OCI-LY3 (cell line): ENCODE measurements around the gene LTN1.

Source experiments
- H2AFZ ChIP-seq: fragments of 200-600, 300-600 bp; shearing (Covaris generic); 2 replicates; pipeline ENCODE4 v1.6.0; 2014; ENCODE audit warnings: antibody characterized with exemption, low read depth, low read length
- H3K27ac ChIP-seq: fragments of 200-600, 300-600 bp; sonication (generic); 2 replicates; pipeline ENCODE4 v1.5.1; 2014; ENCODE audit warnings: mild to moderate bottlenecking, low read length, moderate library complexity, mixed read lengths
- H3K27me3 ChIP-seq: fragments of 200-600, 300-600 bp; sonication (generic); 2 replicates; pipeline ENCODE4 v1.6.1; 2014; ENCODE audit warnings: low read depth, low read length, mixed read lengths
- H3K36me3 ChIP-seq: fragments of 200-600, 300-600 bp; sonication (generic); replicated peaks from 2 replicates; pipeline ENCODE3; 2014; ENCODE audit warnings: low read depth, low read length, mixed read lengths
- H3K4me1 ChIP-seq: fragments of 300-600, 200-600 bp; sonication (generic); 2 replicates; pipeline ENCODE4 v1.6.1; 2014; ENCODE audit warnings: low read length, mixed read lengths
- H3K4me2 ChIP-seq: fragments of 200-600, 300-600 bp; sonication (generic); 2 replicates; pipeline ENCODE4 v1.6.1; 2014; ENCODE audit warnings: low read length, mixed read lengths
- H3K4me3 ChIP-seq: fragments of 300-600, 200-600 bp; sonication (generic); 2 replicates; pipeline ENCODE4 v1.5.1; 2014; ENCODE audit warnings: antibody characterized with exemption, mild to moderate bottlenecking, low read length, moderate library complexity
- H3K79me2 ChIP-seq: fragments of 300-600, 200-600 bp; shearing (Covaris generic); 2 replicates; pipeline ENCODE4 v1.6.1; 2014; ENCODE audit warnings: mild to moderate bottlenecking, low read length, mixed read lengths
- H3K9ac ChIP-seq: fragments of 300-600, 200-600 bp; shearing (Covaris generic); 2 replicates; pipeline ENCODE4 v1.6.0; 2014; ENCODE audit warnings: mild to moderate bottlenecking, low read length, moderate library complexity
- H3K9me3 ChIP-seq: fragments of 200-600, 300-600 bp; shearing (Covaris generic); 2 replicates; pipeline ENCODE4 v1.6.1; 2014; ENCODE audit warnings: low read length, mixed read lengths; ENCODE audit not compliant: insufficient read depth
- H4K20me1 ChIP-seq: fragments of 200-600, 300-600 bp; sonication (generic); 2 replicates; pipeline ENCODE4 v1.6.1; 2016; ENCODE audit warnings: low read length, mixed read lengths; ENCODE audit not compliant: insufficient read depth
- CTCF ChIP-seq: fragments of 200-600, 300-600 bp; sonication (generic); IDR thresholded peaks from 2 replicates; pipeline ENCODE4 v1.5.1; 2014; ENCODE audit warnings: antibody characterized with exemption, low read length, low read depth
- EZH2phosphoT487 ChIP-seq: fragments of 200-600 bp; shearing (Covaris generic); IDR thresholded peaks from 2 replicates; pipeline ENCODE4 v1.6.1; 2018; ENCODE audit warnings: antibody characterized with exemption, mixed run types, low read depth

LTN1 gene

GRCh38 chr21:28899744-28900143 lies 92.9 kb downstream of the LTN1 start:
- Histone ChIP-seq H3K27ac (no peak overlapping the region), H3K4me3 (no peak overlapping the region), H3K4me2 (no peak overlapping the region), H2AFZ (no peak overlapping the region), H3K4me1 (no peaks in the 10 kb centered on the region), H3K36me3 (no peaks in the 10 kb centered on the region), H3K27me3 (no peaks in the 10 kb centered on the region), H4K20me1 (no peaks in the 10 kb centered on the region), H3K9ac (no peak overlapping the region), H3K79me2 (no peaks in the 10 kb centered on the region), H3K9me3 (no peaks in the 10 kb centered on the region)
- TF ChIP-seq CTCF, result no peak
- TF ChIP-seq EZH2phosphoT487, result no peak

- Histone ChIP-seq H3K9me3 (no peaks in the 10 kb centered on the region), H4K20me1 (no peaks in the 10 kb centered on the region), H3K4me2 (no peak overlapping the region), H3K4me3 (no peak overlapping the region), H3K27me3 (no peaks in the 10 kb centered on the region), H3K9ac (no peak overlapping the region), H3K4me1 (no peaks in the 10 kb centered on the region), H2AFZ (no peak overlapping the region), H3K36me3 (no peaks in the 10 kb centered on the region), H3K27ac (no peak overlapping the region), H3K79me2 (no peaks in the 10 kb centered on the region)
- TF ChIP-seq EZH2phosphoT487, result no peak
- no peak for TF ChIP-seq CTCF
Measured at GRCh38 chr21:28899220-28899619, 93.5 kb downstream of the LTN1 start.

- Histone ChIP-seq H3K79me2 (no peaks in the 10 kb centered on the region), H4K20me1 (no peaks in the 10 kb centered on the region), H3K9me3 (no peaks in the 10 kb centered on the region), H3K4me2 (no peak overlapping the region), H3K36me3 (no peaks in the 10 kb centered on the region), H3K4me1 (no peaks in the 10 kb centered on the region), H2AFZ (no peak overlapping the region), H3K9ac (no peak overlapping the region), H3K27ac (no peak overlapping the region), H3K27me3 (no peaks in the 10 kb centered on the region), H3K4me3 (no peak overlapping the region)
- TF ChIP-seq CTCF (no peak), EZH2phosphoT487 (no peak)
Measured at GRCh38 chr21:28893687-28894086, 99.0 kb downstream of the LTN1 start.

- TF ChIP-seq EZH2phosphoT487, result no peak
- TF ChIP-seq CTCF, result no peak
- H3K79me2 ChIP-seq, result no peaks in the 10 kb centered on the region
- H3K27ac ChIP-seq, result no peak overlapping the region
- no peaks in the 10 kb centered on the region for H3K36me3 ChIP-seq
- no peak overlapping the region for H3K9ac ChIP-seq
- H4K20me1 ChIP-seq, result no peaks in the 10 kb centered on the region
- no peak overlapping the region for H3K4me2 ChIP-seq
- no peak overlapping the region for H3K4me3 ChIP-seq
- no peak overlapping the region for H2AFZ ChIP-seq
- H3K9me3 ChIP-seq, result no peaks in the 10 kb centered on the region
- H3K27me3 ChIP-seq, result no peaks in the 10 kb centered on the region
- no peaks in the 10 kb centered on the region for H3K4me1 ChIP-seq
Measured at GRCh38 chr21:28892199-28893111, 100.2 kb downstream of the LTN1 start.
